Stimulated activated CD8-positive, alpha-beta memory T cell treated with anti-CD3 and anti-CD28 coated beads, Interleukin-7, amount 100 ng/mL, for 48 hours (primary cell): ENCODE data around the gene PRR5.

ENCODE experiments used
- DNase-seq, 2 donors: peaks; one replicate each; pipeline ENCODE4 v3.0.0-alpha.2; 2020; ENCODE audit warnings: low read depth in 1 of 2; ENCODE audit errors: extremely low read depth in 1 of 2

PRR5 gene

GRCh38 chr22:44752285-44753188 is 50.5 kb downstream of the PRR5 start, which contains the start of gene ARHGAP8:
ARHGAP8 (plus strand) TSS chr22:44752575; CDS start chr22:44786528, 33,953 bp downstream.
- DNase-seq, result no peak

- no peak for DNase-seq
Measured at GRCh38 chr22:44753189-44754042, 51.4 kb downstream of the PRR5 start.

GRCh38 chr22:44754998-44755397 is 53.0 kb downstream of the PRR5 start:
- no peak for DNase-seq

- DNase-seq, result no peak
Measured at GRCh38 chr22:44755417-44755816, 53.4 kb downstream of the PRR5 start.

- no peak for DNase-seq
Measured at GRCh38 chr22:44755956-44756361, 54.0 kb downstream of the PRR5 start.

GRCh38 chr22:44758344-44758973 is 56.5 kb downstream of the PRR5 start:
- no peak for DNase-seq

- DNase-seq, result no peak
Measured at GRCh38 chr22:44759001-44759400, 57.0 kb downstream of the PRR5 start.

GRCh38 chr22:44759430-44760310 is 57.7 kb downstream of the PRR5 start:
- no peak for DNase-seq

- no peak for DNase-seq
Measured at GRCh38 chr22:44760476-44760875, 58.5 kb downstream of the PRR5 start.

GRCh38 chr22:44761025-44761424 is 59.0 kb downstream of the PRR5 start:
- no peak for DNase-seq

- no peak for DNase-seq
Measured at GRCh38 chr22:44764373-44764772, 62.4 kb downstream of the PRR5 start.

- DNase-seq, result no peak
Measured at GRCh38 chr22:44764974-44765373, 63.0 kb downstream of the PRR5 start.

- DNase-seq, result no peak
Measured at GRCh38 chr22:44765571-44766285, 63.7 kb downstream of the PRR5 start.

- no peak for DNase-seq
Measured at GRCh38 chr22:44773082-44773481, 71.1 kb downstream of the PRR5 start.

GRCh38 chr22:44775862-44776261 is 73.9 kb downstream of the PRR5 start:
- no peak for DNase-seq

- DNase-seq, result no peak
Measured at GRCh38 chr22:44776605-44777363, 74.8 kb downstream of the PRR5 start.

- no peak for DNase-seq
Measured at GRCh38 chr22:44777364-44777755, 75.4 kb downstream of the PRR5 start.

- DNase-seq, result no peak
Measured at GRCh38 chr22:44780876-44781449, 79.0 kb downstream of the PRR5 start.
